Kidney capillary endothelial cell (primary cell): Measurements from ENCODE around the gene NUP98.
"Not testable (repeated sequence)": the region's sequence is repeated elsewhere in the genome, so short reads cannot be mapped to it uniquely, and the experiment has no call there.

Experiments used
- DNase-seq: peaks from one replicate; pipeline ENCODE4 v3.0.0-alpha.2; 2018; ENCODE audit warnings: low spot score

NUP98 gene

DNA sequence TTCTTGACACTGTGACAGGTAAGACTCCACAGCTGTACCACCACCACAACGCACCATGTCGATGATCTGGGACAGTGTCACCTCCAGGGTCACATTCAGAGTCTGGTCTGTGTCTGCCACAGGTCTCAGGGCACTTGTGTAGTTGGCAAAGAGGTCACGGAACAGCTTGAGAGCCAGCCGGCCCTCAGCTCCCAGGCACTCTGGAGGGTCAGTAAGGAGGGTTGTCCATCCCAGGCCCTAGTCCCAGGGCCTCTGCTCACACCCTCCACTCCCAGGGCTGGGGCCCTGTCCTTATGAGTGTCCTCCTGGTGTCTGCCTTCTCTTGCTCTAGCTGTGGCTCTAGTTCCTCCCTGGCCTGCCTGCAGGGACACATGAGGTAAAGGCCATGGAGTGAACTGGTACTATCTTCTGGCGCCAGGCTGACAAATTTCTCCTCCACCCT lies 127.6 kb downstream of the NUP98 start:
- no peak for DNase-seq

DNA sequence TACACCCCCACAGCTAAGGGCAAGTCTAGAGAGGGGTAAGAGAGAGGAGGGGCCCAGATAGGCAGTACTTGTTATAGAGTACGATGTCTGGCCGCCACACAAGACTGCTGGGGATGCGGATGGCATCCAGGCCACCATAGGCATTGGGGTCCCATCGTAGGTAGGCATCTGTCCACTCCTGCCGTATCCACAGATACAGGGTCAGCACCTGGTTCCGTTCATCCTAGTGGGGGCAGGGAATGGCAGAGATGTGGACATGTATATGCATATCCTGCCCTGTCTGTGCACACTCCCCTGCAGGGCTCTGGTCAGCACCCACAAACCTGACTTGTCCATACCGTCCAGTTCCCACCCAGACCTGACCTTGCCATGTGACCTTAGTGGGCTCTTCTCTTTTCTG lies 128.2 kb downstream of the NUP98 start:
- DNase-seq = no peak

DNA sequence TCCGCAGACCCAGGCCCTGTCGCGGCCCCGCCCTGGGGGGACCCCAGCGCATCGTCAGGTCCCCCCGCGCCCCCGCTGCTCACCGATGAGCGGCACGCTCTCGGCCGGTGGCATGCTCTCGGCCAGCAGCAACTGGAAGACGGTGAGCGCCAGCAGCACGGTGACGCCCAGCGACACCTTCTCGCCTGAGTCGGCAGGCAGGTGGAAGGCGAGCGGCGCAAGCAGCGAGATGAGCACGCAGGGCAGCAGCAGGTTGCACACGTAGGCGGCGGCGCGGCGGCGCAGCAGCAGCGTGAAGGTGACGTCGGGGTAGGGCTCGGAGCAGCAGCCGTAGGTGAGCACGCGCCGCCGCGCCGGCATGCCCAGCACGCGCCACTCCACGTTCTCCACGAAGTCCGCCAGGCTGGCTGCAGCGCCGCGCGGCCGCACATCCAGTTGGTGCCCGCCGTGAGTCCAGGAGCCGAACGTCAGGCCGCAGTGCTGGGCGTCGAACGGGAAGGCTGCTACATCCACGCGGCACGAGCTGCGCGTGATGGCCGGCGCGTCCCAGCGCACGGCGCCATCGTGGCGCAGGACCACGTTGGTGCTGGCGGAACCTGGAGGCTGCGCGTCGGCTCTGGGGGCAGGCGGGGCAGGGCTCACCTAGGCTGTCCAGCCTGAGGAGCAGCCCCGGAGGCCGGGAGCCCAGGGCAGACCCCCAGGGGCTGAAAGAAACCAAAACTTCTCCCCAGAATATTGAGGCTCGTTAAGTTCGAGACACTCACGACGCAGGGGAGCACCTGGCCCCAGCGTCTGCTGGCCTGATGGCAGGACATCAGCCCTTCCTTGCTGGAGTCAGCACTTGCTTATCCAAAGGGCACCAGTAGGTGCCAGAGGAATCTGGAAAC lies 130.0 kb downstream of the NUP98 start:
- no peak for DNase-seq

DNA sequence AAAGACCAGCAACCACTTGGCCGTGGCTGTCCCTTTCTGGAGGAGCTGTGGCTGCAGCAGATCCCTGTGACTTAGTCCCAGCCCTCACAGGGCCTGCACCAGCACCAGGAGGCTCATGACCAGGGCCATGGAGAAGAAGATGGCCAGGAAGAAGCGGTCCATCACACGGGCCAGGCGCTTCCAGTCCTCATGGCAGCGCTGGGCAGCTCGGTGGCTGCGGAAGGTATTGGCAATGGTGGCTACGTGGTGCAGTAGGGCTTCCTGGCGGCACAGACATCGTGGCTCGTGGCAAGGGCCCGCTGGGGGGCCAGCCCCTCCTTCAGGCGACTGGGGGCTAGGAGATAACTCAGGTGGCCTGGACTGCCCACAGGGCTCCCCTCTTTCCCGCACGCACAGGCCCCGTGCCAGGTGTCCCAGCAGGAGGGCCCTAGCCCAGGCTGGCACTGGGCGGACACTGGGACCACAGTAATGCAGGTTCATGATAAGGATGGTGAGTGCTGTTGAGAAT lies 131.3 kb downstream of the NUP98 start:
- no peak for DNase-seq

DNA sequence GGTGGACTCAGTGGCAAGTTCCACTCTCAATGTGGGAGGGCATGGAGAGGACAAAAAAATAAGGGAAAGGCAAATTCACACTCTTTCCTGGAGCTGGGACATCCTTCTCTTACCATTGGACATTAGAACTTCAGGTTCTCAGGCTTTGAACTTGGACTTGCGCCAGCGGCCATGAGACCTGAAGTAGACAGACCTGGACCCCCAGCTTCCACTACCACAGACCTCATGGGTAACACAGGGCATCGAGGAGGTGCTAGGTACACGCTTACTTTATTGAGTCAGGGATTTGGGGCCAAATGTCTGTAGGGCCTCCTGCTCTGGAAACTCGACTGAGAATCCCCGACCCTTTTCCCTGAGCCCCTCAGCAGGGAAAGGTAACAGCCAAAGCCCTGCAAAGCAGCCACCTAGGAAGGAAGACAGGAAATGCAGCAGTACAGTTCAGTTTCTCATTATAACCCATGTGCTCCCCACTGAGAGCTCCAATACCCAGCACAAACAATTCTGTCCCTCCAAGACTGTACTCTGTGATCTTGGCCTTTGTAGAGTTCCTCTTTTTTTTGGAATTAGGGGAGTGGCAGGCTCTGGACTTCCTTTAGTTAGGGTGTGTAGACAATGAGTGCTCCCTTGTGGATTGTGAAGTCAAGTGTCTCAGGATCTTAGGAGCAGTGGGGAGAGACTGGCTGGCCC lies 131.9 kb downstream of the NUP98 start:
- no peak for DNase-seq

DNA sequence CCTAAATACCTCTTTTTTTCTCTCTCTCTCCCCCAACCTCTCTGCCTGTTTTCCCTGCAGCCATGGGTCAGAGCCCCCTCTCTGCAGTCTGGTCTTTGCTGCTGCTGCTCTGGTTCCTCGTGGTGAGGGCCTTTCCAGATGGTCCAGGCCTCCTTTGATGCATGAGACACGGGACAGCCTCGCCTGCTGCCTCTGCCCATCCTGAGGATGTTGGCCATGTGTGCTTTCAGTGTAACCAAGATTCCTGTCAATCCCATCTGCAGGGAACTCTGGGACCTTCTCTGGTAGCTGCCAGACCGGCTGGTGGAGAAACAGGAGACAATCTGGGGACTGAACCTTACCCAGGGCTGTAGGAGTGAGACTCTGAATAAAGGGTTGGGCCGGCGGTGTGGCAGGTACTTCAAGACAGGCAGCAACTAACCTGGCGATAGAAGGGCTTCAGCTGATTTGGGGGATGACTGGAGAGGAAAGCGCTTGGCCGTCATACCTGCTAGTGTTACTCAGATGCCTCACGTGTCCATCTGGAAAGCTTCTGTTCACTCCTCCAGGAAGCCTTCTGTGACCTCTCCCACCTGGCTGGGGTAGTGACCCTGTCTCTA lies 133.2 kb downstream of the NUP98 start:
- DNase-seq = no peak

DNA sequence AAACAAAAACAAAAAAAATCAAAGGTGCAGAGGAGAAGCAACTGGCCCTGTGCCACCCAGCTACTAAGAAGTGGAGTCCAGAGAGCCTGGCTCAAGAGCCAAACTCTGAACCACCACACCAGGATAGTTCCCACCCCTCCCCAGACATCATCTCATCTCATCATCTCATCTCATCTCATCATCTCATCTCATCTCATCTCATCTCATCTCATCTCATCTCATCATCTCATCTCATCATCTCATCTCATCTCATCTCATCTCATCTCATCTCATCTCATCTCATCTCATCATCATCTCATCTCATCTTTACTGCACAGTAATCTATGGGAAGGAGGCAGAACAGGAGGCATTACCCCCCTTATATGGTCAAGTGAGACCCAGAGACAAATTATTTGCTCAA lies 134.5 kb downstream of the NUP98 start:
- DNase-seq = no peak

DNA sequence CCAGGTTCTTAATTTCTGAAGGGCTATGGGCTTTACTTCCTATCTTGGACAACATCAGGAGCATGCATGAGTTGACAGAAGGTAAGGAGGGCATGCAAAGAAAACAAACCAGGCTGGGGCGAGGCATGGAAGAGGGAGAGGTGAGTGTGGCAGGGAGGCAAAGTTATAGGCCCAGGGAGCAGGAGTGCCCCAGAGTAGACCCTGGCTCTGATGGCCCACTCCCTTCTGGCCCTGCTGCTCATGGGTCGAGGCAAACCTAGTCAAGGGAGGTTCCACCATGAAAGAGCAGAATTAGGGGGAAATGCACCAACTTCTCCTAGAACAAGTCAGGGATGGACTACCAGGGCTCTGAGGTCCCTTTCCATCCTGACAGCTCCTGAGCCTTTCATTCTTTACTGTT lies 136.4 kb downstream of the NUP98 start:
- no peak for DNase-seq

DNA sequence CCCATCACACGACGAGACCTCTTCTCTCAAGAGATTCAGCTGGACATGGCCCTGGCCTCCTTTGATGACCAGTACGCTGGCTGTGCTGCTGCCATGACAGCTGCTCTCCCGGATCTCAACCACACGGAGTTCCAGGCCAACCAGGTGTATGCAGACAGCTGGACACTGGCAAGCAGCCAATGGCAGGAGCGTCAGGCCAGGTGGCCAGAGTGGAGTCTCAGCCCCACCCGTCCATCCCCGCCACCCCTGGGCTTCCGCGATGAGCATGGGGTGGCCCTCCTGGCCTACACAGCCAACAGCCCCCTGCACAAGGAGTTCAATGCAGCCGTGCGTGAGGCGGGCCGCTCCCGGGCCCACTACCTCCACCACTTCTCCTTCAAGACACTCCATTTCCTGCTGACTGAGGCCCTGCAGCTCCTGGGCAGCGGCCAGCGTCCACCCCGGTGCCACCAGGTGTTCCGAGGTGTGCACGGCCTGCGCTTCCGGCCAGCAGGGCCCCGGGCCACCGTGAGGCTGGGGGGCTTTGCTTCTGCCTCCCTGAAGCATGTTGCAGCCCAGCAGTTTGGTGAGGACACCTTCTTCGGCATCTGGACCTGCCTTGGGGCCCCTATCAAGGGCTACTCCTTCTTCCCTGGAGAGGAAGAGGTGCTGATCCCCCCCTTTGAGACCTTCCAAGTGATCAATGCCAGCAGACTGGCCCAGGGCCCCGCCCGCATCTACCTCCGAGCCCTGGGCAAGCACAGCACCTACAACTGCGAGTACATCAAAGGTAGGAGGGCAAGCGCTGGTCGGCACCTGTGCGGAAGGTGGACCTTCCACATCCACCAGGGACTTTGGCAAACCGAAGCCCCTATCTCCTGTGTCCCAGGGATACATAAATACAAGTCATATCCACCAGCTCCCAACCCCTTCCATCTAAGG lies 137.5 kb downstream of the NUP98 start:
- no peak for DNase-seq

DNA sequence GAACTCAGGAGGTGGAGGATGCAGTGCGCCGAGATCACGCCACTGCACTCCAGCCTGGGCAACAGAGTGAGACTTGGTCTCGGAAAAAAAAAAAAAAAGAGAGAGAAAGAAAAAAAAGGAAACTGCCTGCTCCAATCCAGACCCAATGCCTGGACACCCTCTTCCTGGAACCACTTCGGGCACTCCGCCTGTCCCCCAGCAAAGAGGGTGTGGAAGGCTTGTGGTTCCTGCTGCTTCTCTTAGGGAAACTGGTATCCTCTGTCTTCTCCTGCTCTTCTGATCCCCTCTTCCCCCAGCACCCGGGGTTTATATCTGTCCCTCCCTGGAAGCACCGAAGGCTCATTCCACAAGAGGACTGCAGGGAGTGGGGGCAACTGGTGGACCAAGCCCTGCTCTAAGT lies 139.1 kb downstream of the NUP98 start:
- no peak for DNase-seq

DNA sequence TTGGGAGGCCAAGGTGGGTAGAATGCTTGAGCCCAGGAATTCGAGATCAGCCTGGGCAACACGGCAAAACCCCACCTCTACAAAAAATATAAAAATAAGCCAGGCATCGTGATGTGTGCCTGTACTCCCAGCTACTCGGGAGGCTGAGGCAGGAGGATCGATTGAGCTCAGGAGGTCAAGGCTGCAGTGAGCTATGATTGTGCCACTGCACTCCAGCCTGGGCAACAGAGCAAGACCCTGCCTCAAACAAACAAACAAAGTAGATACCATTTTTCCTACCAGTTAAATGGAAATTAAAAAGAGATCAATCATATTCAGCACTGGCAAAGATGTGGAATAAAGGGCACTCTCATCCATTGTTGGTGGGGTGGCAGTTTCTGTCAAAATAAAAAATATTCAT lies 140.0 kb downstream of the NUP98 start:
- not testable (repeated sequence) for DNase-seq

DNA sequence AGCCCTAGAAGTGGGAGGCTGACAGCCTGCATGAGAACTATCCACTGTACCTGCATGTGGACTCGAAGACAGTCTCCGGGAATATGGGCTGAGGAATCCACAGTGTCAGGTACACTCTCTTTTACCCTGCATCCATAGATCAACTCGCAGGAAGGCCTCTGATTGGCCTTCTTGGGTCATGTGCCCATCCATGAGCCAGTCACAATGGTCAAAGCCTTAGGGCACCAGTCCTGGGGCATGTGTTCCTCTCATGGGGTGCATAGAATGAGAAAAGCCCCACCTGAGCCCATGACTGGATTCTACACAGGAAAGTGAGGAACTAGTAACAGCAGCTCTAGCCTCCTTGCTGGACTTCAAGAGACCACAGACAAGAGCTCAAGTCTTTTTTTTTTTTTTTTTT lies 141.8 kb downstream of the NUP98 start:
- DNase-seq = no peak

DNA sequence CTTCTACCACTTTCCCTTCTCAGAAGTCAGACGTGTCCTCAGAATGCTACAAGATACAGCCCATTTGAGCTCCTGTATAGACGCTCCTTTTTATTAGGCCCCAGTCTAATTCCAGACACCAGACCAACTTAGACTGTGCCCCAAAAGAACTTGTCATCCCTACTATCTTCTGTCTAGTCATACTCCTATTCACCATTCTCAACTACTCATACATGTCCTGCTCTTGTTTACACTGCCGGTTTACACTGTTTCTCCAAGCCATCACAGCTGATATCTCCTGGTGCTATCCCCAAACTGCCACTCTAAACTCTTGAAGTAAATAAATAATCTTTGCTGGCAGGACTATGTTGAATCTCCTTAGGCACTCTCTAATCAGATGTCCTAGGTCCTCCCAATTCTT lies 144.8 kb downstream of the NUP98 start:
- DNase-seq = not testable (repeated sequence)

DNA sequence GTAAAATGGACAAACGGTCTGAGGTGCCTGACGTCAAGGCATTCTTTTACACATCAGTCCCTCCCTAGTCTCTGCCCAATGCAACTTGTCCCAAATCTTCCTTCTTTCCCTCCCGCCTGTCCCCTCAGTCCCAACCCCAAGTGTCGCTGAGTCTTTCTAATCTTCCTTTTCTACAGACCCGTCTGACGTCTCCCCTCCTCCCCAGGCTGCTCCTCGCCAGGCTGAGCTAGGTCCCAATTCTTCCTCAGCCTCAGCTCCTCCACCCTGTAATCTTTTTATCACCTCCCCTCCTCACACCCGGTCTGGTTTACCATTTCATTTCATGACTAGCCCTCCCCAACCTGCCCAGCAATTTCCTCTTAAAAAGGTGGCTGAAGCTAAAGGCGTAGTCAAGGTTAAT lies 148.0 kb downstream of the NUP98 start:
- DNase-seq = not testable (repeated sequence)

DNA sequence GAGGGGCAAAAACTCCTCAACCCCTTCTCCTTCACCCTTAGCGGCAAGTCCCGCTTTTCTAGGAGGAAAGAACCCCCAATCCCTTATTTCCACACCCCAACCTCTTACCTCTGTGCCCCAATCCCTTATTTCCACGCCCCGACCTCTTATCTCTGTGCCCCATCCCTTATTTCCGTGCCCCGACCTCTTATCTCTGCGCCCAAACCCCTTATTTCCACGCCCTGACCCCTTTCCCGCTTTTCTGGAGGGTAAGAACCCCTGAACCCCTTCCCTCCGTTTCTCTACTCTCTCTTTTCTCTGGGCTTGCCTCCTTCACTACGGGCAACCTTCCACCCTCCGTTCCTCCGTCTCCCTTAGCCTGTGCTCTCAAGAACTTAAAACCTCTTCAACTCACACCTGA lies 148.5 kb downstream of the NUP98 start:
- DNase-seq = not testable (repeated sequence)

DNA sequence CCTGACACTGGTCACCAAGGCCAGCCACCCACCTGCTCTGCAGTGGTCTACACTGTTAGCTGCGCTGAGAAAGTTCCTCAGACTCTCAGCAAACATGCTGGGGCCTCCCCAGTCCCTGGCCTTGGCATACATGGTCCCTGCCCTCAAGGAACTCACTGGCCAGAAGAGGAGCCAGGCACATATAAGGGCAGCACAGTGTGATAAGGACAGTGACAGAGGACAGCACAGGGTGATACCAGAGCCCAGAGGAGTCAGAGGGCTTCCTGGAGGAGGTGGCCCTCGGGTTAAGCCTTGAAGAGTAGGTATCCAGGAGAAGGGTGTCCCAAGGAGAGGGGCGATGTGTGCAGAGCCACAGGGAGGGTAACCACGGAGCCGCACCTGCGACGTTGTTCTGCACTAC lies 151.8 kb downstream of the NUP98 start:
- DNase-seq = no peak

DNA sequence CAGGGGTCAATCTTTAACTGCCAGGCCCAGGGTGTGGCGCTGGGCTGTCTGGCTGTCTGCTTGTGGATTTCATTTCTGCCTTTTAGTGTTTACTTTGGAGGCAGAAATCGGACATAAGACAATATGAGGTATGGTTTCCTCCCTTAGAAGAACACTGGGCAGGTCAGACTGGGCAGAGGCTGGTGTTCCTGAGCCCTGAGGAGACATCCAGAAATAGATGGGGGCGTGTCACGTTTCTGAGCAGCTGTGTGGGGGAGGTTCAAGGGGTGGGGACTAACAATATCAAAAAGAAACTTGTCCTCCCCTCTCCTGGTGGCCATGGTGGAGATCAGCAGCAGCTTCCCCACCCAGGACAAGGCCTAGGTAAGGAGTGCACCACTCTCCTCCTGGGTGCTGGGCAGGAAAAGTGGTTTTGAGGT lies 152.5 kb downstream of the NUP98 start, which contains the start of gene ART1:
TSS of gene ART1 (plus strand) at position 312 of the 419 bp plus-strand sequence. CDS start 14,086 bp downstream, outside the sequence.
- DNase-seq = no peak

DNA sequence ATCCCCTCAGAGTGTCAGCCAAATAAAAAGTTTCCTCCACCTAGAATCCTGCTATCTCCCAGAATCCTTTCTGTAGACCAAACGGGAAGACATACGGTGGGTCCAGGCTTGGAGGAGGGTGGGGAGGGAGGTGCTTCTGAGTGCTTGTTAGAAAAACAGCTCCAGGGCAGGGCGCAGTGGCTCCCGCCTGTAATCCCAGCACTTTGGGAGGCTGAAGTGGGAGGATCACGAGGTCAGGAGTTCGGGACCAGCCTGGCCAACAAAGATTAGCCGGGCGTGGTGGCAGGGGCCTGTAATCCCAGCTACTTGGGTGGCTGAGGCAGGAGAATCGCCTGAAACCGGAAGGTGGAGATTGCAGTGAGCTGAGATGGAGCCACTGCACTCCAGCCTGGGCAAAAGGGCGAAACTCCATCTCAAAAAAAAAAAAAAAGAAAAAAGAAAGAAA lies 154.2 kb downstream of the NUP98 start:
- not testable (repeated sequence) for DNase-seq

DNA sequence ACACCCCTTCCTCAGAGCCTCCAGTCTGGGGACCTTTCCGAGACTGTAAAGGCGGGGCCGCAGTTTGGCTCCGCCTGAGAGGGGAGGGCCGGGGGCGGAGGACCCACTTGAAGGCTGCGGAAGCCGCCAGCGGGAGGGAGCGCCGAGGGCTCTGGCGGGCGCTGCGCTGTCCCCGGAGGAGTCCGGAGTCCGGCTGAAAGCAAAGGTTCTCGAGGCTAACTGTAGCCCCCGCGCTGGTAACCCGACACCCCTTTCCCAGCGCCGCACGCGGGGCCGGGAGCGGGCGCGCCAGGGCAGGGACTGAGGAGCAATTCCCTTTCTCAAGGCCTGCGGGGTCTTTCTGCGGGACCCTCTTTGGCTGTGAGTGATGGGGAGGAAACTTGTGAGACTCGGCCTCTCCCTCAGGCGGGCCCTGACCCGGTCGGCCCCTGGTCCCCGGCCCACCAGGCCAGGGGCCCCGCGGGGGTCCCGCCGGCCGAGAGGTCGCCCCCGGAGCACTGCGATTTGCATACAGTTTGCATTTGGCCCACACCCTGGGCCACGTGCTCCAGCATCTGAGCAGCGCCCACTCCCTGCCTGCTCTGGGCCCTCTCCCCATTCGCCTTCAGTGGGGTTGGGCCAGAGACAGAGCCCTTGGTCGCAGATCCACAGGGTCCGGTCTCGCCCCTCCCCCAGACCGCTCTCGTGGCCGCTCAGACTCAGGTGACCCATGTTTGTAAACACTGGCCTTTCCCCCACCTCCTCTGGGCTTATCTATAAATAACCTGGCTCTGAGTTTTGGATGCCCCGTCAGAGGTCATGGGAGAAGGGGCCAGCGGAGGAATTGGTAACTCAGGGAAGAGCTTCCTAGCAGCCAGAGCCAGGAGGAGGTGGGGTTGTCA lies 155.0 kb downstream of the NUP98 start:
- DNase-seq = peak; percentile 40

DNA sequence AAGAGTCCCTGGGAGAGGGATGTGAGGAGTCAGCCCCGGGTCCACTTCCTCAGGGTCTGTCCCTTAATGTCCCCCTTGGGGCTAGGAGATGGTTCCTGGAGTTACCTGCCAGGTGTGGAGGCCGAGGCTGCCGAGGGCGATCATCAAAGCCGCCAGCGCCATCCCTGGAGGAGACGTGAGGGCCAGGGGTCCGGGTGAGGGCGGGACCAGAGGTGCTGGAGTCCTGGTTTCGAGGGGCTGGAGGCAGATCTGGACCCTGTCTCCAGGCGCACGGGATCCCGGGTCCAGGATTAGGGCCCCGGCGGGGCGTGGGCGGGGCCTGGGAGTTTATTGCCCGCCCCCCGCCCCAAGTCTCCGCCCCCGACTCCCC lies 155.7 kb downstream of the NUP98 start, which contains the start of gene ART5:
TSS of gene ART5 (minus strand) at position 292 of the 370 bp plus-strand sequence. CDS start at position 162, 130 bp downstream.
- no peak for DNase-seq
